Spleen (tissue), 7 donors: ENCODE data around the gene CAMTA1.

Experiments used
- CTCF ChIP-seq, 11 experiments: fragments of 200-600 bp in 7 of 11; fragments of 450-650 bp in 4 of 11; sonication (generic) in 4 of 11; IDR thresholded peaks in 8 of 11; conservative IDR thresholded peaks in 3 of 11; 1 replicate in 7 of 11; 2 replicates in 4 of 11; pipeline versions ENCODE4 v1.4.0 to v1.8.0; 2016 to 2021; ENCODE audit warnings: antibody characterized with exemption in 11 of 11, inconsistent platforms in 4 of 11, mild to moderate bottlenecking in 1 of 11
- POLR2A ChIP-seq, 3 donors: fragments of 450-650 bp; IDR thresholded peaks; one replicate each; pipeline ENCODE4 v1.5.1; 2017; ENCODE audit warnings: antibody characterized with exemption in 3 of 3, mild to moderate bottlenecking in 1 of 3
- POLR2AphosphoS5 ChIP-seq, 3 donors: sonication (generic); formaldehyde crosslinking; IDR thresholded peaks; one replicate each; pipeline ENCODE4 v1.5.1; 2017; ENCODE audit warnings: antibody characterized with exemption in 3 of 3
- donor health status: DM: no; HTN: no; CAD: no; lungs with moderate emphysema.
- donor health status: DM: no; HTN: no; CAD: no.
- donor health status: DM: no; HTN: no; CAD: no.

- TF ChIP-seq CTCF (IDR thresholded peaks at IDR 0.05 in 8 of 11, conservative IDR thresholded peaks at IDR 0.05 in 3 of 11) (no peak), POLR2A (IDR thresholded peaks at IDR 0.05) (no peak), POLR2AphosphoS5 (IDR thresholded peaks at IDR 0.05) (no peak)
Measured at GRCh38 chr1:7256526-7256925, 471.3 kb downstream of the CAMTA1 start.
